Stomach smooth muscle (tissue), 2 donors: ENCODE results near the gene ANP32B.

Experiments
- H3K27ac ChIP-seq: one replicate; pipeline ENCODE4 v1.7.0; 2013; ENCODE audit warnings: mild to moderate bottlenecking, low read length, inconsistent platforms
- H3K27me3 ChIP-seq, 2 donors: one replicate each; pipeline ENCODE4 v1.7.0; 2013; ENCODE audit warnings: low read length in 2 of 2; ENCODE audit not compliant: insufficient read depth in 2 of 2, control insufficient read depth in 1 of 2
- H3K36me3 ChIP-seq, 2 donors: one replicate each; pipeline ENCODE4 v1.7.0; 2013; ENCODE audit warnings: low read length in 2 of 2; ENCODE audit not compliant: control insufficient read depth in 2 of 2, insufficient read depth in 2 of 2
- H3K4me1 ChIP-seq: one replicate; pipeline ENCODE4 v1.7.0; 2013; ENCODE audit warnings: low read length; ENCODE audit not compliant: control insufficient read depth, insufficient read depth
- H3K4me3 ChIP-seq, 2 donors: one replicate each; pipeline ENCODE4 v1.7.0; 2013; ENCODE audit warnings: low read length in 2 of 2
- H3K9ac ChIP-seq, 2 donors: one replicate each; pipeline ENCODE4 v1.7.0; 2013; ENCODE audit warnings: low read length in 2 of 2, mild to moderate bottlenecking in 1 of 2
- H3K9me3 ChIP-seq, 2 donors: one replicate each; pipeline ENCODE4 v1.7.0; 2013; ENCODE audit warnings: low read length in 2 of 2; ENCODE audit not compliant: control insufficient read depth in 2 of 2
- donor health status: healthy.
- donor health status: Pancreatic carcinoma.

The ANP32B gene

GRCh38 chr9:97982683-97983588 lies at the start of gene ANP32B:
Gene ANP32B, plus strand, starts transcription at chr9:97983341. Its CDS starts 215 bp downstream, at chr9:97983556.
- H3K4me1 ChIP-seq: peaks cover 16% of the 10 kb centered on the region
- peak within 1 kb of the TSS; percentile 91 for H3K27ac ChIP-seq
- H3K27me3 ChIP-seq: no peaks in the 10 kb centered on the region
- peak within 1 kb of the TSS; percentile 71 to 88 for H3K4me3 ChIP-seq
- peak within 1 kb of the TSS; percentile 89 to 96 for H3K9ac ChIP-seq
- no peaks in the 10 kb centered on the region for H3K9me3 ChIP-seq
- no peaks in the 10 kb centered on the region for H3K36me3 ChIP-seq

- H3K36me3 ChIP-seq: no peaks in the 10 kb centered on the region
- peaks cover 3 to 20% of the 10 kb centered on the region in 2 donors for H3K27me3 ChIP-seq
- H3K4me1 ChIP-seq: no peaks in the 10 kb centered on the region
- H3K9me3 ChIP-seq: no peaks in the 10 kb centered on the region
- no peak overlapping the region for H3K27ac ChIP-seq
- no peak overlapping the region for H3K4me3 ChIP-seq
- H3K9ac ChIP-seq: no peak overlapping the region
Measured at GRCh38 chr9:97934321-97935115, 48.6 kb upstream of the ANP32B start.

GRCh38 chr9:97935276-97935675 lies 47.9 kb upstream of the ANP32B start:
- Histone ChIP-seq H3K9ac (no peak overlapping the region), H3K9me3 (no peaks in the 10 kb centered on the region), H3K4me3 (no peak overlapping the region), H3K27ac (no peak overlapping the region), H3K36me3 (no peaks in the 10 kb centered on the region), H3K27me3 (peaks cover 3 to 20% of the 10 kb centered on the region in 2 donors), H3K4me1 (no peaks in the 10 kb centered on the region)

GRCh38 chr9:97936998-97937397 lies 46.1 kb upstream of the ANP32B start:
- H3K9me3 ChIP-seq: no peaks in the 10 kb centered on the region
- no peaks in the 10 kb centered on the region for H3K4me1 ChIP-seq
- no peaks in the 10 kb centered on the region for H3K36me3 ChIP-seq
- no peak overlapping the region for H3K4me3 ChIP-seq
- H3K27ac ChIP-seq: no peak overlapping the region
- H3K9ac ChIP-seq: no peak overlapping the region
- peaks cover 0 to 16% of the 10 kb centered on the region in 2 donors for H3K27me3 ChIP-seq

GRCh38 chr9:97938081-97938644 lies 45.0 kb upstream of the ANP32B start, which contains the start of gene HEMGN:
Gene HEMGN, minus strand, starts transcription at chr9:97938172. Its CDS starts 36 bp downstream, at chr9:97938136.
- Histone ChIP-seq H3K27ac (no peak within 1 kb of the TSS), H3K36me3 (no peaks in the 10 kb centered on the region), H3K9me3 (no peaks in the 10 kb centered on the region), H3K4me1 (no peaks in the 10 kb centered on the region), H3K9ac (no peak within 1 kb of the TSS), H3K4me3 (no peak within 1 kb of the TSS), H3K27me3 (peaks cover 0 to 15% of the 10 kb centered on the region in 2 donors)

GRCh38 chr9:97940233-97940632 lies 42.9 kb upstream of the ANP32B start:
- Histone ChIP-seq H3K27ac (no peak overlapping the region), H3K36me3 (no peaks in the 10 kb centered on the region), H3K9ac (no peak overlapping the region), H3K27me3 (peaks cover 2 to 9% of the 10 kb centered on the region in 2 donors), H3K4me3 (no peak overlapping the region), H3K4me1 (no peaks in the 10 kb centered on the region), H3K9me3 (no peaks in the 10 kb centered on the region)

- H3K4me3 ChIP-seq: no peak overlapping the region
- H3K9ac ChIP-seq: no peak overlapping the region
- no peaks in the 10 kb centered on the region for H3K4me1 ChIP-seq
- no peak overlapping the region for H3K27ac ChIP-seq
- peaks cover 2 to 9% of the 10 kb centered on the region in 2 donors for H3K27me3 ChIP-seq
- no peaks in the 10 kb centered on the region for H3K9me3 ChIP-seq
- no peaks in the 10 kb centered on the region for H3K36me3 ChIP-seq
Measured at GRCh38 chr9:97940741-97941140, 42.4 kb upstream of the ANP32B start.

GRCh38 chr9:97941323-97941722 lies 41.8 kb upstream of the ANP32B start:
- Histone ChIP-seq H3K9me3 (no peaks in the 10 kb centered on the region), H3K4me1 (no peaks in the 10 kb centered on the region), H3K36me3 (no peaks in the 10 kb centered on the region), H3K9ac (no peak overlapping the region), H3K4me3 (no peak overlapping the region), H3K27me3 (peaks cover 2 to 6% of the 10 kb centered on the region in 2 donors), H3K27ac (no peak overlapping the region)

GRCh38 chr9:97943308-97943855 lies 39.8 kb upstream of the ANP32B start:
- H3K27ac ChIP-seq: no peak overlapping the region
- no peak overlapping the region for H3K4me3 ChIP-seq
- no peaks in the 10 kb centered on the region for H3K4me1 ChIP-seq
- no peak overlapping the region for H3K9ac ChIP-seq
- H3K36me3 ChIP-seq: no peaks in the 10 kb centered on the region
- no peaks in the 10 kb centered on the region for H3K9me3 ChIP-seq
- peaks cover 0 to 2% of the 10 kb centered on the region in 2 donors for H3K27me3 ChIP-seq

- Histone ChIP-seq H3K9ac (no peak overlapping the region), H3K27me3 (peaks cover 0 to 2% of the 10 kb centered on the region in 2 donors), H3K9me3 (no peaks in the 10 kb centered on the region), H3K4me1 (no peaks in the 10 kb centered on the region), H3K4me3 (no peak overlapping the region), H3K36me3 (no peaks in the 10 kb centered on the region), H3K27ac (no peak overlapping the region)
Measured at GRCh38 chr9:97944612-97945011, 38.5 kb upstream of the ANP32B start.
